Heart left ventricle (tissue), 16 donors: ENCODE data around the gene DERL2. TPM values are rescaled to one million over a fixed set of nuclear protein-coding genes. Genes with fewer than 3 reads are reported as not detected.
"Not testable (repeated sequence)": the region's sequence is repeated elsewhere in the genome, so short reads cannot be mapped to it uniquely, and the experiment has no call there.

Experiments
- ATAC-seq, 4 donors: fragments of 200-7000 bp; cut with Tn5 transposase; one replicate each; pipeline ENCODE4 v1.9.1; 2020 to 2022; ENCODE audit warnings: moderate library complexity in 4 of 4, mild to moderate bottlenecking in 3 of 4, moderate number of reproducible peaks in 1 of 4
- DNase-seq, 5 donors: peaks; one replicate each; pipeline ENCODE4 v3.0.0-alpha.2; 2020
- H3K27ac ChIP-seq, 12 donors: fragments of 200-600 bp; sonication (generic) in 4 of 12; one replicate each; pipeline versions ENCODE4 v1.5.0 to v1.8.0; 2016 to 2022; ENCODE audit warnings: mild to moderate bottlenecking in 2 of 12
- H3K27me3 ChIP-seq, 9 donors: fragments of 200-600 bp; sonication (generic) in 2 of 9; one replicate each; pipeline versions ENCODE4 v1.5.1 to v1.8.0; 2016 to 2022; ENCODE audit warnings: mild to moderate bottlenecking in 3 of 9
- H3K36me3 ChIP-seq, 9 donors: fragments of 200-600 bp; sonication (generic) in 2 of 9; one replicate each; pipeline versions ENCODE4 v1.5.0 to v1.8.0; 2018 to 2022; ENCODE audit warnings: mild to moderate bottlenecking in 2 of 9
- H3K4me1 ChIP-seq, 12 donors: fragments of 200-600 bp; sonication (generic) in 4 of 12; one replicate each; pipeline versions ENCODE4 v1.5.0 to v1.8.0; 2016 to 2022; ENCODE audit warnings: mild to moderate bottlenecking in 3 of 12
- H3K4me3 ChIP-seq, 12 donors: fragments of 200-600 bp; sonication (generic) in 4 of 12; one replicate each; pipeline versions ENCODE4 v1.5.0 to v1.8.0; 2017 to 2022; ENCODE audit warnings: mild to moderate bottlenecking in 9 of 12, moderate library complexity in 4 of 12
- H3K9me3 ChIP-seq, 12 donors: fragments of 200-600 bp; sonication (generic) in 4 of 12; one replicate each; pipeline versions ENCODE4 v1.5.0 to v1.8.0; 2016 to 2022; ENCODE audit warnings: mild to moderate bottlenecking in 1 of 12
- CTCF ChIP-seq, 12 donors: fragments of 200-600 bp; sonication (generic) in 4 of 12; IDR thresholded peaks; one replicate each; pipeline versions ENCODE4 v1.5.0 to v1.8.0; 2018 to 2022; ENCODE audit warnings: antibody characterized with exemption in 12 of 12, mild to moderate bottlenecking in 5 of 12
- POLR2A ChIP-seq, 2 donors: fragments of 450-650 bp; IDR thresholded peaks; one replicate each; pipeline ENCODE4 v1.6.1; 2017; ENCODE audit warnings: antibody characterized with exemption in 2 of 2, mild to moderate bottlenecking in 2 of 2, moderate library complexity in 2 of 2
- WGBS, 4 donors: extraction: QIAGEN DNeasy Blood & Tissue Kit in 2 of 4; methylation state at CpG; one replicate each; pipeline versions ENCODE4 v1.1.5 to v1.1.7; 2013 to 2018; 5-methylcytosine and 5-hydroxymethylcytosine counted together
- intact Hi-C, 10 donors: fragments of 100-400 bp; cut with DNase I; formaldehyde crosslinking; loops; one replicate each; pipeline versions ENCODE4 v1.11.1 to v1.14.2; 2022
- polyA plus RNA-seq, 2 donors: library from polyadenylated mRNA; stranded (reverse); fragments of 200-250 nt; gene quantifications; one replicate each; pipeline ENCODE4 v1.2.3, GENCODE V29; 2013
- total RNA-seq, 9 donors: library from RNA; depleted of rRNA in 2 of 9; stranded (reverse); fragments of >200 nt in 2 of 9; fragmentation: NEBNext Ultra II Directional in 3 of 9; extraction: Animal tissue kit (Norgen Biotek cat#: 25700) in 3 of 9; gene quantifications; one replicate each; pipeline versions ENCODE4 v1.1.0 to v1.2.4, GENCODE V29; 2016 to 2023
- donor health status: ischemic (EF 13 %, LVEDD 7.1; RV severe dilation, severe dysfunction).
- donor health status: healthy with polysubstance abuse.
- donor health status: DM: no; HTN: yes; CAD: no.
- donor health status: DM: no; HTN: no; CAD: no.
- donor health status: ischemic (EF 25% LVEDD 6.9; RV normal size, moderate dysfunction).
- donor health status: ischemic (EF 25% LVEDD 5.7; RV mildly dilated, moderate dysfunction).
- donor health status: healthy.
- donor health status: DM: yes; HTN: yes; CAD: no.
- donor health status: ischemic (EF 35%, LVEDD 5.7; RV mildly dilated, moderate dysfunction).
- donor health status: nonischemic (EF 11% LVEDD 7.7; RV severe dilation, severe dysfunction).
- donor health status: DM: yes; HTN: yes; CAD: no.
- donor health status: PGD.
- donor health status: ischemic (EF 29% LVEDD 5.4; RV normal size, mild dysfunction).
- donor health status: nonischemic (EF 23%, LVEDD 6.1; RV moderate dilation, normal function).

Gene DERL2
- total and polyA plus RNA-seq, 11 donors, result 21.8 to 48.1 (median 29.6) TPM

DNA sequence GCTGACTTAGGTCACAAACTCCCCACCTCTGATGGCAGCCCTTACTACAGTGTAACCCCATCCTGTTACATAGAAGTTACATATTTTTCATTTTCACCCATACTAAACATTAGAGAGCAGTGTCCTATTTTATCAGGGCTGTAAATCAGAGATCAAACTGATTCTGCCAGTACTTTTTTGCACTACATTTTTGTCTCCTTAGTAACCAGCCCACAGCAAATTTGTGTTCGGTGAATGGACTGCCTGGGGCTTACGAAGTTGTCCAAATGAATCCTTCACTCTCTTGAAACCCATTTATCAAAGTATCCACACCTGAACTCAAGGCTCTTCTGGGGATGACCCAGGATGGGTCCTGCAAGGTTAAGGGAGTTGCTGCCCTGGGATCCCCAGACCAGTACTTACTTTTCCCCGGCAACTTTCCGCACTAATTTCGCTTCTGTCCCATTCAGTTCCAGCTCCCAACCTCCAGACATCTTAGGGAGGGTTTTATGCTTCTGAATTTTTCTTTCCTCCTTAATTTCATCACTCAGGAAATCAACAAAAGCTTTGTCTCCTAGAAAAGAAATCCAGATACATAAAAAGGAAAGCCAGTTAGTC lies 48.2 kb downstream of the DERL2 start:
- H3K27ac ChIP-seq, result peak overlapping the region in 4 of 12 donors; percentile 74 to 86 (median 81)
- intact Hi-C loops, result loop anchor here in 1 of 10 donors (2.0 kb wide), 1 partner anchor 17 kb away; the partner anchor contains the start of gene RPAIN
- H3K36me3 ChIP-seq, result peaks cover 3 to 63% (median 49%) of the 10 kb centered on the region in 9 donors

DNA sequence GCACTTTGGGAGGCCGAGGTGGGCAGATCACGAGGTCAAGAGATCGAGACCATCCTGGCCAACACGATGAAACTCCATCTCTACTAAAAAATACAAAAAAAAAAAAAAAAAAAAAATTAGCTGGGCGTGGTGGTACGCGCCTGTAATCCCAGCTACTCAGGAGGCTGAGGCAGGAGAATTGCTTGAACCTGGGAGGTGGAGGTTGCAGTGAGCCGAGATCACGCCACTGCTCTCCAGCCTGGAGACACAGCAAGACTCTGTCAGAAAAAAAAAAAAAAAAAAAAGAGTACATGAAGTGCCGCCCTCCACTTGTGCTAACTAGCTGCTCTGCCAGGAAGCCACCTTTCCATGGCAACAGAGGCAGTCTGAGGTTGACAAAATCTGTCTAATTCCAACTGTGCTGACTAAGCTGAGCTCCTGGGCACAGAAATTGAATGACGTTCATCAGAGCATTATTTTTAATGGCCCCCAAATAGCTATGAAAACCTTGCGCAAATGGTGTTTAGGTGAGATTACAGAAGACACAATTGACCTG lies 50.1 kb downstream of the DERL2 start:
- H3K9me3 ChIP-seq, DNase-seq, ATAC-seq, H3K27me3 ChIP-seq, H3K27ac ChIP-seq, H3K4me3 ChIP-seq, intact Hi-C loops: not testable (repeated sequence)
- WGBS, 4 donors, result 90 to 93% (median 91%) methylated on average over 9 to 12 of the region's 12 CpGs
- Histone ChIP-seq H3K36me3 (peaks cover 0 to 70% (median 63%) of the 10 kb centered on the region in 9 donors), H3K4me1 (peaks cover 0 to 38% (median 16%) of the 10 kb centered on the region in 12 donors)

More for the DNA sequence above, 48.2 kb downstream of the DERL2 start:
- TF ChIP-seq CTCF (IDR thresholded peaks at IDR 0.05) (no peak), POLR2A (IDR thresholded peaks at IDR 0.05) (no peak)
- H3K4me1 ChIP-seq, result peaks cover 0 to 38% (median 16%) of the 10 kb centered on the region in 12 donors
- WGBS, 4 donors, result 57 to 63% (median 62%) methylated on average over 5 of the region's 5 CpGs
- H3K27me3 ChIP-seq, result no peaks in the 10 kb centered on the region
- ATAC-seq, result no peak
- no peak for DNase-seq
- H3K9me3 ChIP-seq, result no peaks in the 10 kb centered on the region
- H3K4me3 ChIP-seq, result peak overlapping the region in 10 of 12 donors; percentile 60 to 95 (median 82)

- peaks cover 0 to 38% (median 16%) of the 10 kb centered on the region in 12 donors for H3K4me1 ChIP-seq
- H3K36me3 ChIP-seq, result peaks cover 0 to 79% (median 71%) of the 10 kb centered on the region in 9 donors
- intact Hi-C loops, result no loop called here
- no peaks in the 10 kb centered on the region for H3K27me3 ChIP-seq
- no peak for ATAC-seq
- 93 to 95% (median 94%) methylated on average over 2 of the region's 2 CpGs for WGBS, 4 donors
- no peaks in the 10 kb centered on the region for H3K9me3 ChIP-seq
- DNase-seq, result no peak
- no peak overlapping the region for H3K4me3 ChIP-seq
- no peak for TF ChIP-seq POLR2A (IDR thresholded peaks at IDR 0.05)
- TF ChIP-seq CTCF (IDR thresholded peaks at IDR 0.05), result no peak
- no peak overlapping the region for H3K27ac ChIP-seq
Measured at GRCh38 chr17:5434984-5435383, 51.0 kb downstream of the DERL2 start.

- DNase-seq (no peak), ATAC-seq (no peak)
- H3K27ac ChIP-seq, result no peak overlapping the region
- WGBS, 4 donors, result 75 to 83% (median 79%) methylated on average over 3 of the region's 3 CpGs
- H3K4me3 ChIP-seq, result no peak overlapping the region
- TF ChIP-seq POLR2A (IDR thresholded peaks at IDR 0.05) (no peak), CTCF (IDR thresholded peaks at IDR 0.05) (no peak)
- H3K9me3 ChIP-seq, result no peaks in the 10 kb centered on the region
- no peaks in the 10 kb centered on the region for H3K27me3 ChIP-seq
- H3K4me1 ChIP-seq, result peaks cover 0 to 19% (median 2%) of the 10 kb centered on the region in 12 donors
- intact Hi-C loops, result no loop called here
- peaks cover 0 to 100% (median 98%) of the 10 kb centered on the region in 9 donors for H3K36me3 ChIP-seq
Measured at GRCh38 chr17:5431949-5432556, 53.9 kb downstream of the DERL2 start.

DNA sequence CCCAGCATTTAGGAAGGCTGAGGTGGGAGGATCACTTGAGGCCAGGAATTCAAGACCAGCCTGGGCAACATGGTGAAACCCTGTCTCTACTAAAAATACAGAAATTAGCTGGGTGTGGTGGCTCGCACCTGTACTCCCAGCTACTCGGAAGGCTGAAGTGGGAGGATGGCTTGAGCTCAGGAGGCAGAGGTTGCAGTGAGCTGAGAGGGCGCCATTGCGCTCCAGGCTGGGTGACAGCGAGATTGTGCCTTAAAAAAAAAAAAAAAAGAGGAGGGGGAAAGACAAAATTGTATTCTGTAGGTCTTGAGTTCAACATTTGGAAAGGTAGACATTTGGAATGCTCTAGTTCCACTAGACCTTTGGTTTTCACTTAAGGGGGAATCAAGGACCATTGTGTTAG lies 54.7 kb downstream of the DERL2 start:
- DNase-seq, H3K27ac ChIP-seq, H3K27me3 ChIP-seq, H3K4me3 ChIP-seq, H3K9me3 ChIP-seq, intact Hi-C loops, ATAC-seq: not testable (repeated sequence)
- H3K4me1 ChIP-seq, result peaks cover 0 to 15% (median under 1%) of the 10 kb centered on the region in 12 donors
- peaks cover 0 to 100% (median 98%) of the 10 kb centered on the region in 9 donors for H3K36me3 ChIP-seq
- WGBS, 4 donors, result 79 to 87% (median 83%) methylated on average over 5 of the region's 5 CpGs
